Ovary (tissue), 3 donors: ENCODE measurements around the gene SYCE1L.

Source experiments
- CTCF ChIP-seq, 3 donors: fragments of 450-650 bp in 2 of 3; fragments of 200-600 bp in 1 of 3; IDR thresholded peaks; one replicate each; pipeline versions ENCODE4 v1.5.1 to v1.8.0; 2016 to 2022; ENCODE audit warnings: antibody characterized with exemption in 3 of 3, mild to moderate bottlenecking in 1 of 3
- EP300 ChIP-seq: sonication (generic); formaldehyde crosslinking; IDR thresholded peaks from one replicate; pipeline ENCODE4 v1.6.1; 2017; ENCODE audit warnings: antibody characterized with exemption
- POLR2A ChIP-seq: fragments of 450-650 bp; IDR thresholded peaks from one replicate; pipeline ENCODE4 v1.6.1; 2017; ENCODE audit warnings: antibody characterized with exemption, mild to moderate bottlenecking, moderate library complexity
- donor health status: DM: no; HTN: no; CAD: no.

- TF ChIP-seq EP300 (no peak), POLR2A (no peak), CTCF (IDR thresholded peaks at IDR 0.05) (no peak)
Observed at GRCh38 chr16:77211880-77212740, 12.9 kb downstream of the SYCE1L start.
